Measurements from ENCODE around the gene CHP1.
A peak's percentile ranks its signal among the peaks of the same experiment; 100 is the strongest.

CHP1 gene

DNA sequence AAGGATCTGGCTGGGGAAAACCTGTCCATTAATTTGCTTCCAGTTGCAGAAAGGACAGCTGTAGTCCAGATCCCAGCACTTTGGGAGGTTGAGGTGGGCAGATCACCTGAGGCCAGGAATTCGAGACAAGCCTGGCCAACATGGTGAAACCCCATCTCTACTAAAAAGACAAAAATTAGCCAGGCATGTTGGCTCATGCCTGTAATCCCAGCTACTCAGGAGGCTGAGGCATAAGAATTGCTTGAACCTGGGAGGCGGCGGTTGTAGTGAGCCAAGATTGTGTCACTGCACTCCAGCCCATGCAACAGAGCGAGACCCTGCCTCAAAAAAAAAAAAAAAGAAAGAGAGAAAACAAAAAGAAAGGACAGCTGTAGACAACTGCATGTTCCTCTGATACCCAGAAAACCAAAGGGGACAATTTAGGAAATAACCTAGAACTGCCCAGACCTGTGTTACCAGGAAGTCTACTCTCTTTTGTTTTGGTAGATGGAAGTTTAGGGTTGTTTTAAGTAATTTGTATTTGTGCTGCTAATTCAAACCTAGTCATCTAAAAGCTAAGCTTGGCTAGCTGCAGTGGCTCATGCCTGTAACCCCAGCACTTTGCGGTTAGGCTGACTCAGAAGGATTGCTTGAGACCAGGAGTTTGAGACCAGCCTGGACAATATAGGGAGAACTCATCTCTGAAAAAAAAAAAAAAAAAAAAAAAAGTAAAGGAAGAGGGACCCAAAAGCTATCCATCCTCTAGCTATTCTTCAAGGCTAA, 23.2 kb upstream of the CHP1 start:
- H3K4me3 ChIP-seq (ENCODE audit: low read length, poor library complexity, severe bottlenecking): no peak overlapping the region
- no peaks in the 10 kb centered on the region for H3F3A ChIP-seq (ENCODE audit: low read depth)
- no peak overlapping the region for H3K4me2 ChIP-seq (ENCODE audit: low read depth, low read length, poor library complexity, severe bottlenecking)
- H3K27me3 ChIP-seq (ENCODE audit: insufficient read depth, low read length, poor library complexity, severe bottlenecking): no peaks in the 10 kb centered on the region
- TF ChIP-seq, protein P1, sequence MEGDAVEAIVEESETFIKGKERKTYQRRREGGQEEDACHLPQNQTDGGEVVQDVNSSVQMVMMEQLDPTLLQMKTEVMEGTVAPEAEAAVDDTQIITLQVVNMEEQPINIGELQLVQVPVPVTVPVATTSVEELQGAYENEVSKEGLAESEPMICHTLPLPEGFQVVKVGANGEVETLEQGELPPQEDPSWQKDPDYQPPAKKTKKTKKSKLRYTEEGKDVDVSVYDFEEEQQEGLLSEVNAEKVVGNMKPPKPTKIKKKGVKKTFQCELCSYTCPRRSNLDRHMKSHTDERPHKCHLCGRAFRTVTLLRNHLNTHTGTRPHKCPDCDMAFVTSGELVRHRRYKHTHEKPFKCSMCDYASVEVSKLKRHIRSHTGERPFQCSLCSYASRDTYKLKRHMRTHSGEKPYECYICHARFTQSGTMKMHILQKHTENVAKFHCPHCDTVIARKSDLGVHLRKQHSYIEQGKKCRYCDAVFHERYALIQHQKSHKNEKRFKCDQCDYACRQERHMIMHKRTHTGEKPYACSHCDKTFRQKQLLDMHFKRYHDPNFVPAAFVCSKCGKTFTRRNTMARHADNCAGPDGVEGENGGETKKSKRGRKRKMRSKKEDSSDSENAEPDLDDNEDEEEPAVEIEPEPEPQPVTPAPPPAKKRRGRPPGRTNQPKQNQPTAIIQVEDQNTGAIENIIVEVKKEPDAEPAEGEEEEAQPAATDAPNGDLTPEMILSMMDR (conservative IDR thresholded peaks at IDR 0.05; ENCODE audit: low read length): no peak
- TF ChIP-seq EZH2phosphoT487 (IDR thresholded peaks at IDR 0.05; ENCODE audit: borderline replicate concordance): no peak
- H3K79me2 ChIP-seq (ENCODE audit: insufficient read depth, low read length): no peaks in the 10 kb centered on the region
- no peaks in the 10 kb centered on the region for H4K20me1 ChIP-seq (ENCODE audit: insufficient read depth, low read length, poor library complexity, severe bottlenecking)
- no peaks in the 10 kb centered on the region for H3K9me2 ChIP-seq (replicated peaks; ENCODE audit: low read depth, low read length)
- no peak overlapping the region for H3K9ac ChIP-seq (ENCODE audit: low read depth, low read length, poor library complexity, severe bottlenecking)
- H3K9me3 ChIP-seq (ENCODE audit: insufficient read depth, low read depth, low read length): no peaks in the 10 kb centered on the region
- no peaks in the 10 kb centered on the region for H3K4me1 ChIP-seq (ENCODE audit: insufficient read depth, low read length, poor library complexity, severe bottlenecking)
- H3K36me3 ChIP-seq (ENCODE audit: insufficient read depth, low read length): no peaks in the 10 kb centered on the region
- peak overlapping the region; percentile 57; the same call in 1 of the 2 replicates for H2AFZ ChIP-seq (ENCODE audit: low read length)

DNA sequence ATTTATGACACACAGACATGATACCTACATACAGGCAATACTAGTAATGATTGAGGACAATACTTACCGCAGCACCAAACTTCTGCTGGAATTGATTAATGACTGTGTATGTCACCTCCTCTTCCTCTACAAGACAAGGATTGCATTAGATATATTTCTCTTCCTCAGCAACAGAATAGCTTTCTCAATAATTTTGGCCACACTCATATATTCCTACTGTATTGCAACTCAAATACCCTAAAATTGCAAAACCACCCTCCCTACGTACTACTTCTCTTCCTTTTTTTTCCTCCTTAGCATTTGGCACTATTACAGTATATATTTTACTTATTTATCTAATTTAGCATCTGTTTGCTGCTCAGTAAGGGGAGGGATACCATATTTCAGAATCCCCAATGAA, 15.4 kb upstream of the CHP1 start:
- H3K9me2 ChIP-seq (replicated peaks; ENCODE audit: low read depth, low read length): no peaks in the 10 kb centered on the region
- TF ChIP-seq EZH2phosphoT487 (IDR thresholded peaks at IDR 0.05; ENCODE audit: borderline replicate concordance): no peak
- TF ChIP-seq, protein P1 (conservative IDR thresholded peaks at IDR 0.05; ENCODE audit: low read length): no peak
- H3F3A ChIP-seq (ENCODE audit: low read depth): no peaks in the 10 kb centered on the region
- no peak overlapping the region for H2AFZ ChIP-seq (ENCODE audit: low read length)
- no peaks in the 10 kb centered on the region for H3K4me1 ChIP-seq (ENCODE audit: insufficient read depth, low read length, poor library complexity, severe bottlenecking)
- no peak overlapping the region for H3K4me2 ChIP-seq (ENCODE audit: low read depth, low read length, poor library complexity, severe bottlenecking)
- no peak overlapping the region for H3K9ac ChIP-seq (ENCODE audit: low read depth, low read length, poor library complexity, severe bottlenecking)
- H3K4me3 ChIP-seq (ENCODE audit: low read length, poor library complexity, severe bottlenecking): no peak overlapping the region
- no peaks in the 10 kb centered on the region for H3K9me3 ChIP-seq (ENCODE audit: insufficient read depth, low read depth, low read length)
- no peaks in the 10 kb centered on the region for H3K79me2 ChIP-seq (ENCODE audit: insufficient read depth, low read length)
- H3K27me3 ChIP-seq (ENCODE audit: insufficient read depth, low read length, poor library complexity, severe bottlenecking): no peaks in the 10 kb centered on the region
- no peaks in the 10 kb centered on the region for H4K20me1 ChIP-seq (ENCODE audit: insufficient read depth, low read length, poor library complexity, severe bottlenecking)
- no peaks in the 10 kb centered on the region for H3K36me3 ChIP-seq (ENCODE audit: insufficient read depth, low read length)

DNA sequence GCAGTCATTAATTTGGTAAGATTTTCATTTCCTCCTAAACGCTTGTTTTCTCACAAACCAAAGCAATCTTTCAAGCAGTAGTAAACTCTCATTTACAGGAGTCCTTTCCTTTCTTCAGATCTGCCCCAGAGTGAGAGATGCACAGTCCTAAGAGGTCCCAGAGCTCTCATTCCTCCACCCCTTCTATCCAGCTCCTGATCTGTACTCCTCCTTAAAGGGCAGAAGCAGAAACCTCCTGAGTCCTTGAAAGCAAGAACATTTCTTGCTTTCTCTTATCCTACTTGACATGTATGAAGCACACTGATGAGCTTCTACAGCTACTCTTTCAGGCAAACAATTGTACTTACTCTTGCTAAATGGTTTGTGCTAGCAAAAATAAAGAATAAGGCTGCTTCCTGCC, 12.2 kb upstream of the CHP1 start:
- TF ChIP-seq EZH2phosphoT487 (IDR thresholded peaks at IDR 0.05; ENCODE audit: borderline replicate concordance): no peak
- no peaks in the 10 kb centered on the region for H3K79me2 ChIP-seq (ENCODE audit: insufficient read depth, low read length)
- no peaks in the 10 kb centered on the region for H3K36me3 ChIP-seq (ENCODE audit: insufficient read depth, low read length)
- no peak overlapping the region for H3K4me2 ChIP-seq (ENCODE audit: low read depth, low read length, poor library complexity, severe bottlenecking)
- no peaks in the 10 kb centered on the region for H3K4me1 ChIP-seq (ENCODE audit: insufficient read depth, low read length, poor library complexity, severe bottlenecking)
- no peak overlapping the region for H2AFZ ChIP-seq (ENCODE audit: low read length)
- no peak overlapping the region for H3K9ac ChIP-seq (ENCODE audit: low read depth, low read length, poor library complexity, severe bottlenecking)
- no peaks in the 10 kb centered on the region for H3K9me2 ChIP-seq (replicated peaks; ENCODE audit: low read depth, low read length)
- no peaks in the 10 kb centered on the region for H3K27me3 ChIP-seq (ENCODE audit: insufficient read depth, low read length, poor library complexity, severe bottlenecking)
- H3K9me3 ChIP-seq (ENCODE audit: insufficient read depth, low read depth, low read length): no peaks in the 10 kb centered on the region
- H3K4me3 ChIP-seq (ENCODE audit: low read length, poor library complexity, severe bottlenecking): no peak overlapping the region
- H4K20me1 ChIP-seq (ENCODE audit: insufficient read depth, low read length, poor library complexity, severe bottlenecking): no peaks in the 10 kb centered on the region
- H3F3A ChIP-seq (ENCODE audit: low read depth): no peaks in the 10 kb centered on the region

DNA sequence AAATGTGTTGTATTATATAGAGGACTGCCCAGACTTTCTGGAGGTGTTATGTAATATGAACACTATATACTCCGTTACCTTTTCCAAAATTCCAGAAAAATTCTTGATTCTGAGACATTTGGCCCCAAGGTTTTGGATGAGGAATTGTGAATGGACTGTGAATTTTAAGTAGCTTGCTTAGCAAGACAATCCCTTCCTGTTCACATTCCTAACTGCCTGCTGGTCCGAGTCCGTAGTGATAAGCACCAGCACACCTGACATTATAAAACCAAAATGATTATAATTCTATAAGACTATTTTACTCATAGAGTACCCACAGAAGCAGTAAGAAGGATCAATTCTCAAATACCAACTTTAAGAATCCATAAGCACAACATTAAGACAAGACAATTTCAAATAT, 11.7 kb upstream of the CHP1 start:
- TF ChIP-seq, protein P1 (conservative IDR thresholded peaks at IDR 0.05; ENCODE audit: low read length): no peak
- TF ChIP-seq EZH2phosphoT487 (IDR thresholded peaks at IDR 0.05; ENCODE audit: borderline replicate concordance): no peak
- Histone ChIP-seq H3K36me3 (ENCODE audit: insufficient read depth, low read length) (no peaks in the 10 kb centered on the region), H3K4me2 (ENCODE audit: low read depth, low read length, poor library complexity, severe bottlenecking) (no peak overlapping the region), H3K9me3 (ENCODE audit: insufficient read depth, low read depth, low read length) (no peaks in the 10 kb centered on the region), H3K9ac (ENCODE audit: low read depth, low read length, poor library complexity, severe bottlenecking) (no peak overlapping the region), H4K20me1 (ENCODE audit: insufficient read depth, low read length, poor library complexity, severe bottlenecking) (no peaks in the 10 kb centered on the region), H2AFZ (ENCODE audit: low read length) (no peak overlapping the region), H3K27me3 (ENCODE audit: insufficient read depth, low read length, poor library complexity, severe bottlenecking) (no peaks in the 10 kb centered on the region), H3K79me2 (ENCODE audit: insufficient read depth, low read length) (no peaks in the 10 kb centered on the region), H3F3A (ENCODE audit: low read depth) (no peaks in the 10 kb centered on the region), H3K4me3 (ENCODE audit: low read length, poor library complexity, severe bottlenecking) (no peak overlapping the region), H3K9me2 (replicated peaks; ENCODE audit: low read depth, low read length) (no peaks in the 10 kb centered on the region), H3K4me1 (ENCODE audit: insufficient read depth, low read length, poor library complexity, severe bottlenecking) (no peaks in the 10 kb centered on the region)
